Keratinocyte (primary cell): ENCODE data around the gene CBARP. TPM values are rescaled to one million over a fixed set of nuclear protein-coding genes. Genes with fewer than 3 reads are reported as not detected.

ENCODE experiments used
- DNase-seq: peaks from one replicate; pipeline ENCODE4 v3.0.0-alpha.2; 2011; ENCODE audit warnings: low read depth, missing footprints, low spot score
- FAIRE-seq: peaks from 2 replicates; lab custom pipeline; 2011; peaks lifted over from hg19 to GRCh38; lab: Jason Lieb, UNC
- H2AFZ ChIP-seq: 2 replicates; pipeline ENCODE4 v1.6.0; 2012; ENCODE audit warnings: low read length, control low read depth, inconsistent platforms; ENCODE audit not compliant: control insufficient read depth
- H3K27ac ChIP-seq: 2 replicates; pipeline ENCODE4 v1.5.1; 2011; ENCODE audit warnings: low read length; ENCODE audit not compliant: control insufficient read depth, insufficient read depth
- H3K27me3 ChIP-seq: 3 replicates; pipeline ENCODE4 v1.6.0; 2011; ENCODE audit warnings: low read length; ENCODE audit not compliant: control insufficient read depth, insufficient read depth; ENCODE audit errors: extremely low read depth
- H3K36me3 ChIP-seq, 2 experiments: 2 replicates in 1 of 2; 3 replicates in 1 of 2; pipeline ENCODE4 v1.5.1; 2011; ENCODE audit warnings: low read length in 2 of 2, mild to moderate bottlenecking in 1 of 2; ENCODE audit not compliant: control insufficient read depth in 2 of 2, insufficient read depth in 2 of 2; ENCODE audit errors: extremely low read depth in 1 of 2
- H3K4me1 ChIP-seq: 3 replicates; pipeline ENCODE4 v1.5.1; 2011; ENCODE audit warnings: low read length; ENCODE audit not compliant: control insufficient read depth, insufficient read depth; ENCODE audit errors: extremely low read depth
- H3K4me2 ChIP-seq: 3 replicates; pipeline ENCODE4 v1.6.0; 2011; ENCODE audit warnings: low read depth, low read length; ENCODE audit not compliant: control insufficient read depth, insufficient read depth; ENCODE audit errors: extremely low read depth
- H3K4me3 ChIP-seq, 3 experiments: fragments of 200-600 bp in 1 of 3; sonication (generic) in 1 of 3; 2 replicates in 2 of 3; 3 replicates in 1 of 3; pipeline ENCODE4 v1.5.1; 2011 to 2016; ENCODE audit warnings: low read length in 3 of 3, mild to moderate bottlenecking in 3 of 3, control low read depth in 2 of 3, inconsistent platforms in 1 of 3, low read depth in 1 of 3, mixed read lengths in 1 of 3, mixed run types in 1 of 3, moderate library complexity in 1 of 3; ENCODE audit not compliant: control insufficient read depth in 2 of 3, insufficient read depth in 2 of 3; ENCODE audit errors: extremely low read depth in 1 of 3
- H3K79me2 ChIP-seq: 2 replicates; pipeline ENCODE4 v1.6.0; 2012; ENCODE audit warnings: low read length; ENCODE audit not compliant: control insufficient read depth, insufficient read depth
- H3K9ac ChIP-seq: 3 replicates; pipeline ENCODE4 v1.6.0; 2011; ENCODE audit warnings: low read length; ENCODE audit not compliant: control insufficient read depth, insufficient read depth; ENCODE audit errors: extremely low read depth
- H3K9me1 ChIP-seq: 3 replicates; pipeline ENCODE4 v1.6.0; 2011; ENCODE audit warnings: low read length; ENCODE audit not compliant: control insufficient read depth, insufficient read depth; ENCODE audit errors: extremely low read depth
- H3K9me3 ChIP-seq: 2 replicates; pipeline ENCODE4 v1.5.1; 2012; ENCODE audit warnings: low read depth, low read length; ENCODE audit not compliant: control insufficient read depth
- H4K20me1 ChIP-seq: 3 replicates; pipeline ENCODE4 v1.6.0; 2011; ENCODE audit warnings: low read length; ENCODE audit not compliant: control insufficient read depth, insufficient read depth; ENCODE audit errors: extremely low read depth
- CTCF ChIP-seq, 3 experiments: IDR thresholded peaks in 1 of 3; conservative IDR thresholded peaks in 1 of 3; optimal IDR thresholded peaks in 1 of 3; 2 replicates in 2 of 3; 3 replicates in 1 of 3; pipeline versions ENCODE3 to v1.5.1; 2011; ENCODE audit warnings: low read length in 3 of 3, mild to moderate bottlenecking in 3 of 3, moderate library complexity in 2 of 3, control low read depth in 1 of 3, inconsistent platforms in 1 of 3; ENCODE audit not compliant: insufficient read depth in 2 of 3; ENCODE audit errors: extremely low read depth in 1 of 3
- EZH2 ChIP-seq: IDR thresholded peaks from one replicate; pipeline ENCODE4 v1.6.1; 2012; ENCODE audit warnings: inconsistent platforms, mild to moderate bottlenecking, low read length, moderate library complexity
- dilution Hi-C: fragments of 300-500 bp; cut with MboI; formaldehyde crosslinking; loops from one replicate; pipeline ENCODE4 v1.7.0; 2020; ENCODE audit warnings: low sequenced_read_pairs; ENCODE audit not compliant: extremely low pct_ligation_motif_present
- polyA plus RNA-seq, 5 experiments: library from polyadenylated mRNA; depleted of rRNA in 3 of 5; stranded (reverse) in 3 of 5; stranded (forward) in 1 of 5; unstranded in 1 of 5; fragments of >200 nt; gene quantifications; 1 replicate in 1 of 5; 2 replicates in 3 of 5; 3 replicates in 1 of 5; pipeline versions ENCODE4 v1.2.1 to v1.2.3, GENCODE V29; 2011 to 2012; ENCODE audit warnings: missing spikeins in 2 of 5, low read depth in 1 of 5, low replicate concordance in 1 of 5

The CBARP gene
- polyA plus RNA-seq, 1 donor (not counting 4 experiments of a cell fraction or from before 2014, with no cell fraction given): 0.93 TPM

- Histone ChIP-seq H3K79me2 (peaks cover 47% of the 10 kb centered on the region), H3K27ac (peak overlapping the region; percentile 89), H3K36me3 (peaks cover 29 to 36% of the 10 kb centered on the region in 2 experiments), H3K9me1 (no peaks in the 10 kb centered on the region), H3K4me2 (peak overlapping the region; percentile 99), H3K9ac (peak overlapping the region; percentile 83), H2AFZ (no peak overlapping the region), H3K4me1 (peaks cover 61% of the 10 kb centered on the region), H3K4me3 (peak overlapping the region; percentile 46 to 85 (median 84)), H3K27me3 (peaks cover 4% of the 10 kb centered on the region), H3K9me3 (no peaks in the 10 kb centered on the region), H4K20me1 (no peaks in the 10 kb centered on the region)
- dilution Hi-C loops: no loop called here
- FAIRE-seq: no peak
- DNase-seq: no peak
- no peak for TF ChIP-seq EZH2
- TF ChIP-seq CTCF (optimal IDR thresholded peaks at IDR 0.05 in 1 of 3, IDR thresholded peaks at IDR 0.05 in 1 of 3, conservative IDR thresholded peaks at IDR 0.05 in 1 of 3; ENCODE audit: extremely low read depth in 1 of 3, insufficient read depth in 2 of 3, low read length in 3 of 3): no peak
Measured at GRCh38 chr19:1270213-1270853, 32.5 kb upstream of the CBARP start.

GRCh38 chr19:1269478-1270212 is 31.8 kb upstream of the CBARP start:
- H3K4me2 ChIP-seq: peak overlapping the region; percentile 99

More at GRCh38 chr19:1269478-1270212, 31.8 kb upstream of the CBARP start:
- H3K9ac ChIP-seq: peak overlapping the region; percentile 83
- TF ChIP-seq CTCF (optimal IDR thresholded peaks at IDR 0.05 in 1 of 3, IDR thresholded peaks at IDR 0.05 in 1 of 3, conservative IDR thresholded peaks at IDR 0.05 in 1 of 3; ENCODE audit: extremely low read depth in 1 of 3, insufficient read depth in 2 of 3, low read length in 3 of 3) (peak in 1 of 3 experiments; percentile 22), EZH2 (no peak)
- H3K27me3 ChIP-seq: peaks cover 4% of the 10 kb centered on the region
- dilution Hi-C loops: no loop called here
- no peaks in the 10 kb centered on the region for H4K20me1 ChIP-seq
- H3K9me1 ChIP-seq: no peaks in the 10 kb centered on the region
- FAIRE-seq (no peak), DNase-seq (no peak)
- H3K4me1 ChIP-seq: peaks cover 62% of the 10 kb centered on the region
- peak overlapping the region; percentile 46 to 85 (median 84) for H3K4me3 ChIP-seq
- H2AFZ ChIP-seq: no peak overlapping the region
- peaks cover 46% of the 10 kb centered on the region for H3K79me2 ChIP-seq
- H3K36me3 ChIP-seq: peaks cover 29 to 39% of the 10 kb centered on the region in 2 experiments
- H3K27ac ChIP-seq: peak overlapping the region; percentile 89
- H3K9me3 ChIP-seq: no peaks in the 10 kb centered on the region
